Osteocyte (in vitro differentiated cells): ENCODE measurements around the gene RNU7-1. TPM values are rescaled to one million over a fixed set of nuclear protein-coding genes. Genes with fewer than 3 reads are reported as not detected.

Experiments
- DNase-seq: peaks from one replicate; pipeline ENCODE4 v3.0.0; 2021; ENCODE audit warnings: mixed read lengths; ENCODE audit not compliant: unreplicated experiment; ENCODE audit errors: extremely low spot score
- H3K27ac Mint-ChIP-seq: one replicate; pipeline ENCODE4 v1.8.0; 2021; ENCODE audit warnings: mild to moderate bottlenecking, mixed read lengths; ENCODE audit not compliant: unreplicated experiment
- H3K27me3 Mint-ChIP-seq: one replicate; pipeline ENCODE4 v1.8.0; 2021; ENCODE audit warnings: mixed read lengths; ENCODE audit not compliant: unreplicated experiment
- H3K36me3 Mint-ChIP-seq: one replicate; pipeline ENCODE4 v1.8.0; 2021; ENCODE audit warnings: mixed read lengths; ENCODE audit not compliant: unreplicated experiment
- H3K4me1 Mint-ChIP-seq: one replicate; pipeline ENCODE4 v1.8.0; 2021; ENCODE audit warnings: mixed read lengths; ENCODE audit not compliant: unreplicated experiment
- H3K4me3 Mint-ChIP-seq: one replicate; pipeline ENCODE4 v1.8.0; 2021; ENCODE audit warnings: mild to moderate bottlenecking, moderate library complexity, mixed read lengths; ENCODE audit not compliant: unreplicated experiment
- H3K9me3 Mint-ChIP-seq: one replicate; pipeline ENCODE4 v1.8.0; 2021; ENCODE audit warnings: mixed read lengths; ENCODE audit not compliant: unreplicated experiment
- CTCF ChIP-seq: fragments of 200-600 bp; sonication (generic); IDR thresholded peaks from 2 replicates; pipeline ENCODE4 v1.5.0; 2021; ENCODE audit warnings: antibody characterized with exemption, mild to moderate bottlenecking, moderate library complexity
- total RNA-seq: library from RNA; stranded (reverse); gene quantifications from 2 replicates; pipeline ENCODE4 v1.2.1, GENCODE V29; 2021

Gene RNU7-1
- total RNA-seq, 1 donor from 2014 or later: not detected

DNA sequence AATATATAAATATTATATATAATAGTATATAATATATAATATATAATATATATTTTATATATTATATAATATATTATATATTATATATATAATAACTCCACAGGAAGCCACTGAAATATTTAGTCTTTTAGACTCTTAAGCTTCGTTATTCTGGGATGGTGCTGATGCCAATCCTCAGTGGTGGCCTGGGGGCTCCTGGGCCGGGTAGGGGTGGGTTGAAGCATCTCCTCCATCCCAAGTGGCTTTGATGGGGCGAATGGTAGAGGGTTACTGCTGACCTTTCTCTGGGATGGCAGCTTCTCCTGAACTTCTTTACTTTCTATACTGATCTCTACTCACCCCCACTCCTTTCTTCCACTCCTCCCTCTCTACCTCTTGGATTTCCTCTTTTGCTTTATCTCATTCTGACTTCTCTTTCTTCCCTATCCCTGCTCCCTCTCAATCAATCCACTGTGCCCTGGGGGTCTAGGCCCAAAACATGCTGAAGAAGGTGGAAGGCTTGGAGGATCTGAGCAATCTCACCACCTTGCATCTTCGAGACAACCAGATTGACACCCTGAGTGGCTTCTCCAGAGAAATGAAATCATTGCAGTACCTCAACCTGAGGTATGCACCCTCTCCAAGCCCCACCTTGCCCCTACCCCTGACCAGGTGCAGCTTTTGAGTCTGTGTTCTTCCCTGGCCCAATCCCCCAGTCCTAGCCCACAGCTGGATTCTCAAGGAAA is 34.0 kb upstream of the RNU7-1 start:
- DNase-seq: no peak
- H3K4me1 Mint-ChIP-seq: peaks cover 7% of the 10 kb centered on the region
- no peak for TF ChIP-seq CTCF
- no peak overlapping the region for H3K4me3 Mint-ChIP-seq
- H3K27ac Mint-ChIP-seq: no peak overlapping the region
- H3K9me3 Mint-ChIP-seq: no peaks in the 10 kb centered on the region
- H3K27me3 Mint-ChIP-seq: no peaks in the 10 kb centered on the region
- no peaks in the 10 kb centered on the region for H3K36me3 Mint-ChIP-seq

DNA sequence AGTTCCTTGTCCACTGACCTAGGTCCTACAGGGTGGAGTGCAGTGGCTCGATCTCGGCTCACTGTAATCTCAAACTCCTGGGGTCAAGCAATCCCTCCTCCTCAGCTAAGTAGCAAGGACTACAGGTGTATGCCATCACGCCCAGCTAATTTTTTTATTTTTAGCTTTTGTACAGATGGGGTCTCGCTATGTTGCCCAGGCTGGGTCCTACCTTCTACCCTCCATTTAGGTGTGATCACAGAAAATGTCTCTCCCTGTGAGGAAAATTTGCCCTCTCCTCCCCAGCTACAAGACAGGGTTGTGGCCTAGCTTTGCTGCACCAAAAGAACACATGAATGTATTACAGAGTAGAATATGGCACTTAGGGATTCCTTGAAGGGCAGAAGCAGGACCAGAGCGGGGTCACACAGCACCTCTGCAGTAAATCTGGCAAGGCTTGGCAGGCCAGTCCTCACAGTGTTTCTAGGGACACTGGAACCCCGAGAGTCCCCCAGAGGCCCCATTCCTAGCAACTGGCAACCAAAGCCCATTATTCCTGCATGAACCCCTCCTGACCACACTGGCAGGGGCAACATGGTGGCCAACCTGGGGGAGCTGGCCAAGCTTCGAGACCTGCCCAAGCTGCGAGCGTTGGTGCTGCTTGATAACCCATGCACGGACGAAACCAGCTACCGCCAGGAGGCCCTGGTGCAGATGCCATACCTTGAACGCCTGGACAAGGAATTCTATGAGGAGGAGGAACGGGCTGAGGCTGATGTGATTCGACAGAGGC is 31.3 kb upstream of the RNU7-1 start:
- Mint-ChIP-seq H3K4me3 (no peak overlapping the region), H3K27me3 (no peaks in the 10 kb centered on the region), H3K36me3 (peaks cover 1% of the 10 kb centered on the region), H3K4me1 (peaks cover 18% of the 10 kb centered on the region), H3K9me3 (no peaks in the 10 kb centered on the region), H3K27ac (no peak overlapping the region)
- no peak for DNase-seq
- TF ChIP-seq CTCF: no peak

GRCh38 chr12:6914246-6914946 is 29.2 kb upstream of the RNU7-1 start, which contains the start of gene ENO2:
Gene ENO2 (plus strand): TSS chr12:6914580. CDS start chr12:6915833, 1,253 bp downstream.
- TF ChIP-seq CTCF: no peak

GRCh38 chr12:6914947-6915788 is 28.4 kb upstream of the RNU7-1 start:
- Mint-ChIP-seq H3K27ac (peak overlapping the region; percentile 11), H3K9me3 (no peaks in the 10 kb centered on the region), H3K36me3 (peaks cover 4% of the 10 kb centered on the region), H3K4me3 (peak overlapping the region; percentile 81), H3K27me3 (no peaks in the 10 kb centered on the region), H3K4me1 (peaks cover 18% of the 10 kb centered on the region)
- no peak for TF ChIP-seq CTCF
- DNase-seq: no peak

More at GRCh38 chr12:6914246-6914946, 29.2 kb upstream of the RNU7-1 start, which contains the start of gene ENO2:
- Mint-ChIP-seq H3K4me3 (peak within 1 kb of the TSS; percentile 81), H3K9me3 (no peaks in the 10 kb centered on the region), H3K36me3 (peaks cover 4% of the 10 kb centered on the region), H3K27ac (peak within 1 kb of the TSS; percentile 11), H3K27me3 (no peaks in the 10 kb centered on the region), H3K4me1 (peaks cover 18% of the 10 kb centered on the region)
- DNase-seq: peak; percentile 90
